ENCODE measurements around the gene EYS.

- TF ChIP-seq CTCF (IDR thresholded peaks at IDR 0.05) = no peak
- TF ChIP-seq POLR2AphosphoS5 (IDR thresholded peaks at IDR 0.05) = no peak
- no peak for TF ChIP-seq POLR2A (IDR thresholded peaks at IDR 0.05)
Measured at GRCh38 chr6:64955435-64955848, 751.6 kb downstream of the EYS start.

Measured in breast epithelium (tissue), 3 donors.